ENCODE results near the gene LTB4R2.

DNA sequence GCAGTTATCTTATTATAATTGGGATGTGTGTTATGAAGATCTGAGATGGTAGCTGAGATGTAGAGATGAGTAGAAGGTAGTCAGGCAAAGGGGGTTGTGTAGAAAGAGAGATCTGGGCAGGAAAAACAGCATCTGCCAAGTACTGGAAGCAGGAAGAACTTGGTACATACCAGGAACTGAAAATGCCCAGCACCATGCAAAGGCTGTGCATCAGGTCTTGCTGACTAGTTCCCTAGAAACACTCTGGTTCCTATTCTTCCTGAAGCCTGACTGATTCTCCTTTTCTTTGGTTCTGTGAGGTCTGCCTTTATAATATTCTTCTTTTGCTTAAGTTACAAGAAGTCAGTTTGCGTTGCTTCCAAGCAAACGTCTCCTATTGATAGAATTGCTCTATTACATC lies 51.4 kb downstream of the LTB4R2 start:
- TF ChIP-seq, protein P1, sequence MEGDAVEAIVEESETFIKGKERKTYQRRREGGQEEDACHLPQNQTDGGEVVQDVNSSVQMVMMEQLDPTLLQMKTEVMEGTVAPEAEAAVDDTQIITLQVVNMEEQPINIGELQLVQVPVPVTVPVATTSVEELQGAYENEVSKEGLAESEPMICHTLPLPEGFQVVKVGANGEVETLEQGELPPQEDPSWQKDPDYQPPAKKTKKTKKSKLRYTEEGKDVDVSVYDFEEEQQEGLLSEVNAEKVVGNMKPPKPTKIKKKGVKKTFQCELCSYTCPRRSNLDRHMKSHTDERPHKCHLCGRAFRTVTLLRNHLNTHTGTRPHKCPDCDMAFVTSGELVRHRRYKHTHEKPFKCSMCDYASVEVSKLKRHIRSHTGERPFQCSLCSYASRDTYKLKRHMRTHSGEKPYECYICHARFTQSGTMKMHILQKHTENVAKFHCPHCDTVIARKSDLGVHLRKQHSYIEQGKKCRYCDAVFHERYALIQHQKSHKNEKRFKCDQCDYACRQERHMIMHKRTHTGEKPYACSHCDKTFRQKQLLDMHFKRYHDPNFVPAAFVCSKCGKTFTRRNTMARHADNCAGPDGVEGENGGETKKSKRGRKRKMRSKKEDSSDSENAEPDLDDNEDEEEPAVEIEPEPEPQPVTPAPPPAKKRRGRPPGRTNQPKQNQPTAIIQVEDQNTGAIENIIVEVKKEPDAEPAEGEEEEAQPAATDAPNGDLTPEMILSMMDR (IDR thresholded peaks at IDR 0.05) = no peak
- no peak for TF ChIP-seq POLR2AphosphoS5 (IDR thresholded peaks at IDR 0.05)
- TF ChIP-seq POLR2A (IDR thresholded peaks at IDR 0.05) = no peak

All from prostate gland (tissue), 2 donors.